Measurements from ENCODE around the gene DCBLD1.
"Not testable (repeated sequence)": the region's sequence is repeated elsewhere in the genome, so short reads cannot be mapped to it uniquely, and the experiment has no call there.

DCBLD1 gene

GRCh38 chr6:117482240-117483003 lies at the start of gene DCBLD1:
DCBLD1 (plus strand) TSS chr6:117482674; CDS start chr6:117482782, 108 bp downstream.
- DNase-seq: peak; percentile 43

GRCh38 chr6:117440706-117441525 lies 41.6 kb upstream of the DCBLD1 start:
- no peak for DNase-seq

GRCh38 chr6:117441824-117442264 lies 40.6 kb upstream of the DCBLD1 start:
- DNase-seq: no peak

GRCh38 chr6:117442313-117442712 lies 40.2 kb upstream of the DCBLD1 start:
- not testable (repeated sequence) for DNase-seq

- DNase-seq: no peak
These were observed 37.9 kb upstream of the DCBLD1 start for GRCh38 chr6:117444600-117444999.

GRCh38 chr6:117446861-117447260 lies 35.6 kb upstream of the DCBLD1 start:
- DNase-seq: no peak

- no peak for DNase-seq
These were observed 34.5 kb upstream of the DCBLD1 start for GRCh38 chr6:117448011-117448410.

GRCh38 chr6:117448732-117449485 lies 33.6 kb upstream of the DCBLD1 start:
- no peak for DNase-seq

- DNase-seq: peak; percentile 28
These were observed 32.7 kb upstream of the DCBLD1 start for GRCh38 chr6:117449549-117450439.

- DNase-seq: no peak
These were observed 30.8 kb upstream of the DCBLD1 start for GRCh38 chr6:117451671-117452070.

- no peak for DNase-seq
These were observed 26.2 kb upstream of the DCBLD1 start for GRCh38 chr6:117456250-117456649.

GRCh38 chr6:117456998-117457397 lies 25.5 kb upstream of the DCBLD1 start:
- no peak for DNase-seq

GRCh38 chr6:117459204-117459944 lies 23.1 kb upstream of the DCBLD1 start:
- DNase-seq: no peak

GRCh38 chr6:117463762-117464665 lies 18.5 kb upstream of the DCBLD1 start:
- no peak for DNase-seq

GRCh38 chr6:117464700-117465099 lies 17.8 kb upstream of the DCBLD1 start:
- no peak for DNase-seq

- no peak for DNase-seq
These were observed 16.8 kb upstream of the DCBLD1 start for GRCh38 chr6:117465691-117466090.

GRCh38 chr6:117467876-117468275 lies 14.6 kb upstream of the DCBLD1 start:
- DNase-seq: no peak

- DNase-seq: not testable (repeated sequence)
These were observed 13.9 kb upstream of the DCBLD1 start for GRCh38 chr6:117468527-117468926.

GRCh38 chr6:117469356-117469755 lies 13.1 kb upstream of the DCBLD1 start:
- no peak for DNase-seq

- DNase-seq: no peak
These were observed 12.7 kb upstream of the DCBLD1 start for GRCh38 chr6:117469791-117470190.

All from COR-L47 (cell line).